Skeletal muscle satellite cell (primary cell): ENCODE results near the gene BLOC1S4.

ENCODE experiments used
- H3K27me3 ChIP-seq: 2 replicates; pipeline ENCODE4 v1.7.0; 2013; ENCODE audit warnings: low read length; ENCODE audit not compliant: control insufficient read depth, insufficient read depth
- H3K36me3 ChIP-seq: 2 replicates; pipeline ENCODE4 v1.7.0; 2013; ENCODE audit warnings: mild to moderate bottlenecking, control low read depth, low read length; ENCODE audit not compliant: insufficient read depth
- H3K4me1 ChIP-seq: 2 replicates; pipeline ENCODE4 v1.7.0; 2013; ENCODE audit warnings: low read length; ENCODE audit not compliant: control insufficient read depth, insufficient read depth
- H3K4me2 ChIP-seq: 2 replicates; pipeline ENCODE4 v1.7.0; 2013; ENCODE audit warnings: mild to moderate bottlenecking, low read length
- H3K4me3 ChIP-seq: 2 replicates; pipeline ENCODE4 v1.7.0; 2013; ENCODE audit warnings: low read length
- H3K9ac ChIP-seq: 2 replicates; pipeline ENCODE4 v1.7.0; 2013; ENCODE audit warnings: mild to moderate bottlenecking, low read depth, low read length, moderate library complexity
- H3K9me3 ChIP-seq: replicated peaks from 2 replicates; pipeline ENCODE4 v1.7.0; 2013; ENCODE audit warnings: mild to moderate bottlenecking, control low read depth, low read length

The BLOC1S4 gene

GRCh38 chr4:6709230-6710114, 6.5 kb upstream of the BLOC1S4 start, which contains the start of gene MRFAP1L1:
TSS of gene MRFAP1L1 (minus strand) at chr4:6709865. CDS start at chr4:6709629, 236 bp downstream.
- peaks cover 21% of the 10 kb centered on the region for H3K4me1 ChIP-seq
- no peaks in the 10 kb centered on the region for H3K27me3 ChIP-seq
- peak within 1 kb of the TSS; percentile 90 for H3K9ac ChIP-seq
- no peaks in the 10 kb centered on the region for H3K9me3 ChIP-seq
- H3K36me3 ChIP-seq, result peaks cover 12% of the 10 kb centered on the region
- H3K4me2 ChIP-seq, result peak within 1 kb of the TSS; percentile 92
- peak within 1 kb of the TSS; percentile 92 for H3K4me3 ChIP-seq

- H3K27me3 ChIP-seq, result no peaks in the 10 kb centered on the region
- H3K4me1 ChIP-seq, result peaks cover 21% of the 10 kb centered on the region
- peak overlapping the region; percentile 92 for H3K4me2 ChIP-seq
- H3K9ac ChIP-seq, result peak overlapping the region; percentile 90
- peaks cover 12% of the 10 kb centered on the region for H3K36me3 ChIP-seq
- H3K9me3 ChIP-seq, result no peaks in the 10 kb centered on the region
- peak overlapping the region; percentile 92 for H3K4me3 ChIP-seq
Observed at GRCh38 chr4:6710282-6710681, 5.7 kb upstream of the BLOC1S4 start.

GRCh38 chr4:6710996-6711395, 5.0 kb upstream of the BLOC1S4 start:
- H3K9me3 ChIP-seq, result no peaks in the 10 kb centered on the region
- no peak overlapping the region for H3K9ac ChIP-seq
- no peak overlapping the region for H3K4me2 ChIP-seq
- H3K4me1 ChIP-seq, result peaks cover 25% of the 10 kb centered on the region
- peaks cover 12% of the 10 kb centered on the region for H3K36me3 ChIP-seq
- H3K27me3 ChIP-seq, result no peaks in the 10 kb centered on the region
- no peak overlapping the region for H3K4me3 ChIP-seq

GRCh38 chr4:6714954-6715353, 1.0 kb upstream of the BLOC1S4 start:
- Histone ChIP-seq H3K9me3 (no peaks in the 10 kb centered on the region), H3K4me2 (no peak overlapping the region), H3K4me3 (no peak overlapping the region), H3K36me3 (no peaks in the 10 kb centered on the region), H3K4me1 (peaks cover 8% of the 10 kb centered on the region), H3K9ac (no peak overlapping the region), H3K27me3 (no peaks in the 10 kb centered on the region)

- Histone ChIP-seq H3K9me3 (no peaks in the 10 kb centered on the region), H3K9ac (peak overlapping the region; percentile 88), H3K4me2 (peak overlapping the region; percentile 88), H3K4me1 (peaks cover 7% of the 10 kb centered on the region), H3K4me3 (peak overlapping the region; percentile 86), H3K36me3 (no peaks in the 10 kb centered on the region), H3K27me3 (no peaks in the 10 kb centered on the region)
Observed at GRCh38 chr4:6715704-6716017, 313 bp upstream of the BLOC1S4 start.

- peak overlapping the region; percentile 88 for H3K9ac ChIP-seq
- no peaks in the 10 kb centered on the region for H3K9me3 ChIP-seq
- peak overlapping the region; percentile 86 for H3K4me3 ChIP-seq
- H3K4me2 ChIP-seq, result peak overlapping the region; percentile 88
- no peaks in the 10 kb centered on the region for H3K36me3 ChIP-seq
- H3K27me3 ChIP-seq, result no peaks in the 10 kb centered on the region
- peaks cover 7% of the 10 kb centered on the region for H3K4me1 ChIP-seq
Observed at GRCh38 chr4:6716958-6717655, 1.1 kb downstream of the BLOC1S4 start.

GRCh38 chr4:6718932-6719610, 3.1 kb downstream of the BLOC1S4 start:
- Histone ChIP-seq H3K4me2 (no peak overlapping the region), H3K9ac (no peak overlapping the region), H3K27me3 (no peaks in the 10 kb centered on the region), H3K36me3 (no peaks in the 10 kb centered on the region), H3K4me1 (peaks cover 7% of the 10 kb centered on the region), H3K4me3 (no peak overlapping the region), H3K9me3 (no peaks in the 10 kb centered on the region)

- Histone ChIP-seq H3K36me3 (no peaks in the 10 kb centered on the region), H3K4me3 (no peak overlapping the region), H3K27me3 (no peaks in the 10 kb centered on the region), H3K9me3 (no peaks in the 10 kb centered on the region), H3K4me1 (peaks cover 13% of the 10 kb centered on the region), H3K9ac (no peak overlapping the region), H3K4me2 (no peak overlapping the region)
Observed at GRCh38 chr4:6719611-6720179, 3.7 kb downstream of the BLOC1S4 start.

GRCh38 chr4:6720202-6720699, 4.3 kb downstream of the BLOC1S4 start:
- H3K9me3 ChIP-seq, result no peaks in the 10 kb centered on the region
- H3K4me1 ChIP-seq, result peaks cover 13% of the 10 kb centered on the region
- H3K9ac ChIP-seq, result no peak overlapping the region
- H3K36me3 ChIP-seq, result no peaks in the 10 kb centered on the region
- peak overlapping the region; percentile 48 for H3K4me2 ChIP-seq
- H3K4me3 ChIP-seq, result no peak overlapping the region
- no peaks in the 10 kb centered on the region for H3K27me3 ChIP-seq

GRCh38 chr4:6721121-6721520, 5.1 kb downstream of the BLOC1S4 start:
- no peak overlapping the region for H3K9ac ChIP-seq
- no peaks in the 10 kb centered on the region for H3K36me3 ChIP-seq
- no peaks in the 10 kb centered on the region for H3K9me3 ChIP-seq
- H3K4me2 ChIP-seq, result no peak overlapping the region
- H3K27me3 ChIP-seq, result no peaks in the 10 kb centered on the region
- H3K4me1 ChIP-seq, result peaks cover 9% of the 10 kb centered on the region
- no peak overlapping the region for H3K4me3 ChIP-seq

- Histone ChIP-seq H3K4me3 (no peak overlapping the region), H3K4me1 (peaks cover 9% of the 10 kb centered on the region), H3K9me3 (no peaks in the 10 kb centered on the region), H3K27me3 (no peaks in the 10 kb centered on the region), H3K4me2 (no peak overlapping the region), H3K36me3 (no peaks in the 10 kb centered on the region), H3K9ac (no peak overlapping the region)
Observed at GRCh38 chr4:6722891-6723290, 6.9 kb downstream of the BLOC1S4 start.
